ENCODE data around the gene PITPNC1. TPM values are rescaled to one million over a fixed set of nuclear protein-coding genes. Genes with fewer than 3 reads are reported as not detected.
A peak's percentile ranks its signal among the peaks of the same experiment; 100 is the strongest.
"Not testable (repeated sequence)": the region's sequence is repeated elsewhere in the genome, so short reads cannot be mapped to it uniquely, and the experiment has no call there.

PITPNC1 gene
- total and polyA plus RNA-seq, 4 donors = 2.3 to 29.6 (median 17.8) TPM

- Histone ChIP-seq H3K27ac (ENCODE audit: low read depth in 1 of 2, low read length in 2 of 2) (no peak overlapping the region), H3K9me3 (ENCODE audit: control insufficient read depth, low read length) (no peaks in the 10 kb centered on the region), H3K4me3 (ENCODE audit: low read length in 2 of 2) (no peak overlapping the region), H3K27me3 (ENCODE audit: control insufficient read depth in 1 of 2, insufficient read depth in 2 of 2, low read length in 1 of 2) (no peaks in the 10 kb centered on the region), H3K4me1 (ENCODE audit: control insufficient read depth in 1 of 2, insufficient read depth in 2 of 2, low read length in 2 of 2) (no peaks in the 10 kb centered on the region), H3K36me3 (ENCODE audit: control insufficient read depth in 1 of 2, insufficient read depth in 2 of 2, low read length in 1 of 2) (no peaks in the 10 kb centered on the region)
- no peak for ATAC-seq (ENCODE audit: low FRiP score)
- WGBS, 2 donors = 73 to 80% methylated on average over 11 of the region's 11 CpGs
- intact Hi-C loops (cut with DNase I) = no loop called here
- no peak for DNase-seq
Observed at GRCh38 chr17:67624886-67625656, 248.0 kb downstream of the PITPNC1 start.

GRCh38 chr17:67625971-67626370 lies 248.9 kb downstream of the PITPNC1 start:
- Histone ChIP-seq H3K9me3 (ENCODE audit: control insufficient read depth, low read length) (no peaks in the 10 kb centered on the region), H3K4me3 (ENCODE audit: low read length in 2 of 2) (no peak overlapping the region), H3K27me3 (ENCODE audit: control insufficient read depth in 1 of 2, insufficient read depth in 2 of 2, low read length in 1 of 2) (no peaks in the 10 kb centered on the region), H3K4me1 (ENCODE audit: control insufficient read depth in 1 of 2, insufficient read depth in 2 of 2, low read length in 2 of 2) (no peaks in the 10 kb centered on the region), H3K27ac (ENCODE audit: low read depth in 1 of 2, low read length in 2 of 2) (no peak overlapping the region), H3K36me3 (ENCODE audit: control insufficient read depth in 1 of 2, insufficient read depth in 2 of 2, low read length in 1 of 2) (no peaks in the 10 kb centered on the region)
- DNase-seq (no peak), ATAC-seq (ENCODE audit: low FRiP score) (no peak)
- 96 to 97% methylated on average over 4 of the region's 4 CpGs for WGBS, 2 donors
- intact Hi-C loops (cut with DNase I) = no loop called here

GRCh38 chr17:67628580-67629013 lies 251.5 kb downstream of the PITPNC1 start:
- WGBS, 2 donors = 76 to 81% methylated on average over 8 of the region's 8 CpGs
- Histone ChIP-seq H3K36me3 (ENCODE audit: control insufficient read depth in 1 of 2, insufficient read depth in 2 of 2, low read length in 1 of 2) (no peaks in the 10 kb centered on the region), H3K4me3 (ENCODE audit: low read length in 2 of 2) (no peak overlapping the region), H3K27me3 (ENCODE audit: control insufficient read depth in 1 of 2, insufficient read depth in 2 of 2, low read length in 1 of 2) (no peaks in the 10 kb centered on the region), H3K9me3 (ENCODE audit: control insufficient read depth, low read length) (no peaks in the 10 kb centered on the region), H3K4me1 (ENCODE audit: control insufficient read depth in 1 of 2, insufficient read depth in 2 of 2, low read length in 2 of 2) (no peaks in the 10 kb centered on the region), H3K27ac (ENCODE audit: low read depth in 1 of 2, low read length in 2 of 2) (no peak overlapping the region)
- ATAC-seq (ENCODE audit: low FRiP score) (peak; percentile 41), DNase-seq (no peak)
- intact Hi-C loops (cut with DNase I) = no loop called here

- intact Hi-C loops (cut with DNase I) = no loop called here
Observed at GRCh38 chr17:67629971-67630320, 252.9 kb downstream of the PITPNC1 start.

DNA sequence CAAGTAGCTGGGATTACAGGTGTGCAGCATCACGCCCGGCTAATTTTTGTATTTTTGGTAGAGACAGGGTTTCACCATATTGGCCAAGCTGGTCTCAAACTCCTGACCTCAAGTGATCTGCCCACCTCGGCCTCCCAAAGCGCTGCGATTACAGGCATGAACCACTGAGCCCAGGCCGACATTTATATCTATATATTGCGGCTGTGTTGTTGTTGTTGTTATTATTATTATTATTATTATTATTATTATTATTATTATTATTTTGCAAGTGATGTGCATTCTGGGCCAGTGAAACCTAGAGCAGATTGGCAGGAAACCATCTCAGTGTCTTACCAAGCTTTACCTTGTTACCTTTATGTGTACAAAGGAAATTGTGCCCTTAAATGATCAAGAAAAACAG lies 253.8 kb downstream of the PITPNC1 start:
- H3K36me3 ChIP-seq (ENCODE audit: control insufficient read depth in 1 of 2, insufficient read depth in 2 of 2, low read length in 1 of 2); H3K9me3 ChIP-seq (ENCODE audit: control insufficient read depth, low read length); H3K27me3 ChIP-seq (ENCODE audit: control insufficient read depth in 1 of 2, insufficient read depth in 2 of 2, low read length in 1 of 2); ATAC-seq (ENCODE audit: low FRiP score); H3K4me3 ChIP-seq (ENCODE audit: low read length in 2 of 2); DNase-seq; intact Hi-C loops (cut with DNase I); H3K4me1 ChIP-seq (ENCODE audit: control insufficient read depth in 1 of 2, insufficient read depth in 2 of 2, low read length in 2 of 2); H3K27ac ChIP-seq (ENCODE audit: low read depth in 1 of 2, low read length in 2 of 2): not testable (repeated sequence)
- 97 to 98% methylated on average over 7 of the region's 7 CpGs for WGBS, 2 donors

More at GRCh38 chr17:67629971-67630320, 252.9 kb downstream of the PITPNC1 start:
- no peak for DNase-seq
- no peaks in the 10 kb centered on the region for H3K36me3 ChIP-seq (ENCODE audit: control insufficient read depth in 1 of 2, insufficient read depth in 2 of 2, low read length in 1 of 2)
- H3K27ac ChIP-seq (ENCODE audit: low read depth in 1 of 2, low read length in 2 of 2) = no peak overlapping the region
- WGBS, 2 donors = 17 to 30% methylated on average over 4 of the region's 4 CpGs
- H3K9me3 ChIP-seq (ENCODE audit: control insufficient read depth, low read length) = no peaks in the 10 kb centered on the region
- H3K4me3 ChIP-seq (ENCODE audit: low read length in 2 of 2) = no peak overlapping the region
- no peak for ATAC-seq (ENCODE audit: low FRiP score)
- no peaks in the 10 kb centered on the region for H3K27me3 ChIP-seq (ENCODE audit: control insufficient read depth in 1 of 2, insufficient read depth in 2 of 2, low read length in 1 of 2)
- no peaks in the 10 kb centered on the region for H3K4me1 ChIP-seq (ENCODE audit: control insufficient read depth in 1 of 2, insufficient read depth in 2 of 2, low read length in 2 of 2)

DNA sequence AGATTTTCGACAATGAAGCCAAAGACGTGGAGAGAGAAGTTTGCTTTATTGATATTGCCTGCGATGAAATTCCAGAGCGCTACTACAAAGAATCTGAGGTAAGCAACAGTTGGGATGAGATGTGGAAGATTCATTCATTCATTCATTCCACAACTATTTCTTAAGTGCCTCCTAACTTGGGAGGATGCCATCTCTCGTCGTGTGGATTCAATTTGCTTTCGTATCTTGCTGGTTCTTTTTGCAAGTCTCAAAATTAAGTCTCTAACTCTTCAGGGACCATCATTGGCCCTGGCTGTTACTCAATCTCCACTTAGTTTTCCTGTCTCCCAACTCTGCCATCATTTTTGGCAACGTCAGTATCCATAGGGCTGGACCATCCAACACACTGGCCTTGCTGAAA lies 255.1 kb downstream of the PITPNC1 start:
- DNase-seq = no peak
- WGBS, 2 donors = 93 to 94% methylated on average over 8 of the region's 8 CpGs

GRCh38 chr17:67633751-67634211 lies 256.7 kb downstream of the PITPNC1 start:
- ATAC-seq (ENCODE audit: low FRiP score) (peak; percentile 57), DNase-seq (no peak)
- Histone ChIP-seq H3K9me3 (ENCODE audit: control insufficient read depth, low read length) (no peaks in the 10 kb centered on the region), H3K36me3 (ENCODE audit: control insufficient read depth in 1 of 2, insufficient read depth in 2 of 2, low read length in 1 of 2) (no peaks in the 10 kb centered on the region), H3K27me3 (ENCODE audit: control insufficient read depth in 1 of 2, insufficient read depth in 2 of 2, low read length in 1 of 2) (no peaks in the 10 kb centered on the region), H3K4me3 (ENCODE audit: low read length in 2 of 2) (no peak overlapping the region), H3K27ac (ENCODE audit: low read depth in 1 of 2, low read length in 2 of 2) (no peak overlapping the region), H3K4me1 (ENCODE audit: control insufficient read depth in 1 of 2, insufficient read depth in 2 of 2, low read length in 2 of 2) (no peaks in the 10 kb centered on the region)
- intact Hi-C loops (cut with DNase I) = no loop called here
- 79 to 81% methylated on average over 10 of the region's 10 CpGs for WGBS, 2 donors

More for the DNA sequence above, 255.1 kb downstream of the PITPNC1 start:
- H3K4me1 ChIP-seq (ENCODE audit: control insufficient read depth in 1 of 2, insufficient read depth in 2 of 2, low read length in 2 of 2) = no peaks in the 10 kb centered on the region
- no peaks in the 10 kb centered on the region for H3K27me3 ChIP-seq (ENCODE audit: control insufficient read depth in 1 of 2, insufficient read depth in 2 of 2, low read length in 1 of 2)
- intact Hi-C loops (cut with DNase I) = no loop called here
- ATAC-seq (ENCODE audit: low FRiP score) = no peak
- no peak overlapping the region for H3K27ac ChIP-seq (ENCODE audit: low read depth in 1 of 2, low read length in 2 of 2)
- no peaks in the 10 kb centered on the region for H3K9me3 ChIP-seq (ENCODE audit: control insufficient read depth, low read length)
- no peaks in the 10 kb centered on the region for H3K36me3 ChIP-seq (ENCODE audit: control insufficient read depth in 1 of 2, insufficient read depth in 2 of 2, low read length in 1 of 2)
- no peak overlapping the region for H3K4me3 ChIP-seq (ENCODE audit: low read length in 2 of 2)

DNA sequence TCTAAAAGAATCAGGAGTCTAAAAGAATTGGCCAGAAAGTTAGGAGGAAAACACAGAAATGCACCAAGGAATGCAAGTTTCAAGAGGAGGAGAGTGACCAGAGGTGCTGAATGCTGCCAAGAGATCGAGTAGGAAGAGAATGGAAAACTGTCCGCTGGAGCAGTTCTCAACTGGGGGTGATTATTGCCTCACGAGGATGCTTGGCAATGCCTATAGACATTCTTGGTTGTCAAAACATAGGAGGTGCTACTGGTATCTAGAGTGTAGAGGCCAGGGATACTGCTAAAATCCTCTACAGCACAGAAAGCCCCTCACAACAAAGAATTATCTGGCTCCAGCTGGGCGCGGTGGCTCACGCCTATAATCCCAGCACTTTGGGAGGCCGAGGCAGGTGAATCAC lies 258.6 kb downstream of the PITPNC1 start:
- 87 to 90% methylated on average over 7 of the region's 7 CpGs for WGBS, 2 donors
- no peaks in the 10 kb centered on the region for H3K4me1 ChIP-seq (ENCODE audit: control insufficient read depth in 1 of 2, insufficient read depth in 2 of 2, low read length in 2 of 2)

DNA sequence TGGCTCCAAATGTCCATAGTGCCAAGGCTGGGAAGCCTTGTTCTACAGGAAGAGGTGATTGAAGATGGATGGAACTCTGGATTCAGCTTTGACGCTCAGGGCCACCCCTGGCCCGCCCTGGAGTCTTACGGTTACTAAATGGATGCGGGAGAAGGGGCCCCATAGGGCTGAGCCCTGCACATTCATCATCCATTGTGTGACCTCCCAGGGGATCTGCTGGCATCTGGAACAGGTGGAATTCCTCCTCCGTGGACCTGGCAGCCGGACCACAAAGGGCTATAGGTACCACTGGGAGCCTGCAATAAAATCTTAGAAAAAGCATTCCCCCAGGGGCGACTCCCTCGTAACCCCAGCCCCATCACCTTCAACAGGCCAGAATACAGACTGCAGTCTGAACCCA lies 259.2 kb downstream of the PITPNC1 start:
- H3K9me3 ChIP-seq (ENCODE audit: control insufficient read depth, low read length) = no peaks in the 10 kb centered on the region
- no peak overlapping the region for H3K4me3 ChIP-seq (ENCODE audit: low read length in 2 of 2)
- H3K4me1 ChIP-seq (ENCODE audit: control insufficient read depth in 1 of 2, insufficient read depth in 2 of 2, low read length in 2 of 2) = no peaks in the 10 kb centered on the region
- no peak for DNase-seq
- ATAC-seq (ENCODE audit: low FRiP score) = no peak
- H3K36me3 ChIP-seq (ENCODE audit: control insufficient read depth in 1 of 2, insufficient read depth in 2 of 2, low read length in 1 of 2) = no peaks in the 10 kb centered on the region
- intact Hi-C loops (cut with DNase I) = no loop called here
- H3K27me3 ChIP-seq (ENCODE audit: control insufficient read depth in 1 of 2, insufficient read depth in 2 of 2, low read length in 1 of 2) = no peaks in the 10 kb centered on the region
- 95 to 96% methylated on average over 8 of the region's 8 CpGs for WGBS, 2 donors
- no peak overlapping the region for H3K27ac ChIP-seq (ENCODE audit: low read depth in 1 of 2, low read length in 2 of 2)

More for the DNA sequence above, 258.6 kb downstream of the PITPNC1 start:
- Histone ChIP-seq H3K27me3 (ENCODE audit: control insufficient read depth in 1 of 2, insufficient read depth in 2 of 2, low read length in 1 of 2) (no peaks in the 10 kb centered on the region), H3K36me3 (ENCODE audit: control insufficient read depth in 1 of 2, insufficient read depth in 2 of 2, low read length in 1 of 2) (no peaks in the 10 kb centered on the region), H3K4me3 (ENCODE audit: low read length in 2 of 2) (no peak overlapping the region), H3K9me3 (ENCODE audit: control insufficient read depth, low read length) (no peaks in the 10 kb centered on the region), H3K27ac (ENCODE audit: low read depth in 1 of 2, low read length in 2 of 2) (no peak overlapping the region)
- DNase-seq (no peak), ATAC-seq (ENCODE audit: low FRiP score) (no peak)
- intact Hi-C loops (cut with DNase I) = no loop called here
